ENCODE measurements around the gene NFYB. TPM values are rescaled to one million over a fixed set of nuclear protein-coding genes. Genes with fewer than 3 reads are reported as not detected.

NFYB gene
- total RNA-seq, 1 donor from 2014 or later, result 24.7 TPM

DNA sequence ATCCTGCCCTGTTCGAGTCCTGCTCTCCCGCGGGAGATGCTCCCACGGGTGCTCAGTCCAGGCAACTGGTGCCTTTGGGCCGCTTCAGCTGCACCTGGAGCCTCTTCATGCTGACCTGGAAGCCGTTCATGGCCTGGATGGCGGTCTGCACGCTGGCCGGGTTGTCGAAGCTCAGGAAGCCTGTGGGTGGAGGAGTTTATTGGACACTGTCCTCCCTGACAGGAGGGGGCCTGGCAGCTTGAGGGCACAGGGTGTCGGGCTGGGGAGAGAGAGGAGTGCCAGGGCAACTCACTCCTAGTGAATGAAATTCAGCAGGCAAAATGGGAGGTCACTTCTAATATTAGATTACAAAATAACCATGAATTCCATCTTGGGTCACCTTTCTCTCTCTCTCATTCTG lies 9.3 kb upstream of the NFYB start:
- TF ChIP-seq CTCF (IDR thresholded peaks at IDR 0.05), result no peak
- H3K27ac Mint-ChIP-seq (ENCODE audit: unreplicated experiment), result no peak overlapping the region
- no peaks in the 10 kb centered on the region for H3K4me1 Mint-ChIP-seq (ENCODE audit: low read depth)
- no peaks in the 10 kb centered on the region for H3K9me3 Mint-ChIP-seq (ENCODE audit: low read depth)
- H3K27me3 Mint-ChIP-seq (ENCODE audit: low read depth), result peaks cover 2% of the 10 kb centered on the region
- no peak for DNase-seq (ENCODE audit: low spot score)
- no peak overlapping the region for H3K4me3 Mint-ChIP-seq (ENCODE audit: unreplicated experiment)
- H3K36me3 Mint-ChIP-seq (ENCODE audit: low read depth), result no peaks in the 10 kb centered on the region

DNA sequence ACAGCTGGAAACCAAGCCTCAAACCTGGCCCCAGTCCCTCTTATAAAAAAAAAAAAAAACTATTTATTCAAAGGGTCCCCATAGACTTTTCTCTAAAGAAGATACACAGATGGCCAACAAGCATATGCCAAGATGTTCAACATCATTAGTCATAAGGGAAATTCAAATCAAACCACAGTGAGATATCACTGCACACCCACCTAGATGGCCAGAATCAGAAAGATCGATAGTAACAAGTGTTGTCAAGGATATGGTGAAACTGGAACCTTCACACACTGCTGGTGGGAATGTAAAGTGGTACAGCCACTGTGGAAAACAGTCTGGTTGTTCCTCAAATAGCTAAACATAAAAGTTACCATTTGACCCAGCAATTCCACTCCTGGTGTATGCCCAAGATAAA lies 5.9 kb upstream of the NFYB start:
- Mint-ChIP-seq H3K4me1 (ENCODE audit: low read depth) (peaks cover 2% of the 10 kb centered on the region), H3K4me3 (ENCODE audit: unreplicated experiment) (no peak overlapping the region), H3K27me3 (ENCODE audit: low read depth) (no peaks in the 10 kb centered on the region), H3K27ac (ENCODE audit: unreplicated experiment) (no peak overlapping the region), H3K9me3 (ENCODE audit: low read depth) (no peaks in the 10 kb centered on the region), H3K36me3 (ENCODE audit: low read depth) (no peaks in the 10 kb centered on the region)
- no peak for DNase-seq (ENCODE audit: low spot score)
- no peak for TF ChIP-seq CTCF (IDR thresholded peaks at IDR 0.05)

DNA sequence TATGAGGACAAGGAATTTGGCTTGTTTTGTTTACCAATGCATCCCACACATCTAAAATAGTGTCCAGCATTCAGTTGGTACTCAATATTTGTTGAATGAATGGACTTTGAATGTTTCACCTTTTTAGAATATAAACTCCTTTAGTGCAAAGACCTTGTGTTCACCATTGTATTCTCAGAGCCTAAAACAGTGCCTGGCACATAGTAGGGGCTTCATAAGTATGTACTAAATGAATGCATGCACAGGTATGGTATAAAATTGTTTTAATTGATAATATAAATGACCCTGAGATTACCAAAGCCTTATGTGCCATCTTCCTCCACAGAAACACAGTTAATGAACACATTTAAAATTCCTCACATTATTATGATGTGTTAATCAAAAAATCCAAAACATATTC lies 5.0 kb upstream of the NFYB start:
- H3K9me3 Mint-ChIP-seq (ENCODE audit: low read depth), result no peaks in the 10 kb centered on the region
- H3K36me3 Mint-ChIP-seq (ENCODE audit: low read depth), result no peaks in the 10 kb centered on the region
- no peak for TF ChIP-seq CTCF (IDR thresholded peaks at IDR 0.05)
- no peak for DNase-seq (ENCODE audit: low spot score)
- no peak overlapping the region for H3K4me3 Mint-ChIP-seq (ENCODE audit: unreplicated experiment)
- H3K27me3 Mint-ChIP-seq (ENCODE audit: low read depth), result no peaks in the 10 kb centered on the region
- H3K27ac Mint-ChIP-seq (ENCODE audit: unreplicated experiment), result no peak overlapping the region
- peaks cover 7% of the 10 kb centered on the region for H3K4me1 Mint-ChIP-seq (ENCODE audit: low read depth)

DNA sequence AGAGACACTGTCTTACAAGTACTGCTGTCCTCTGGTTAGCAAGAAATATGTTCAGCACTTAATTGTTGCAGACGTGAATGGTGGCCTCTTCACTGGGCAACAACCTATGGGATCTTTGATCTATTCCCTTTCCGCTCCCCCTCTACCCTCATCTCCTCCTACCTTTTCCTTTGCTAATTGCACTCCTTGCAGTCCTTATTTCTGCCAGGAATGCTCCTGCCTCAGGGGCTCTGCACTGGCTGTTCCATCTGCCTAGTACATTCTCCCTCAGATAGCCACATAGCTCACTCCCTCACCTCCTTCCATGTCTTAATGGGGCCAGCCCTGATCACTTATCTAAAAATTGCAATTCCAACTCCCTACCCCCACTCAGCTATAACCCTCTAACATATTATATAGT lies 4.5 kb upstream of the NFYB start:
- Mint-ChIP-seq H3K9me3 (ENCODE audit: low read depth) (no peaks in the 10 kb centered on the region), H3K27ac (ENCODE audit: unreplicated experiment) (no peak overlapping the region), H3K36me3 (ENCODE audit: low read depth) (no peaks in the 10 kb centered on the region), H3K4me1 (ENCODE audit: low read depth) (peaks cover 7% of the 10 kb centered on the region), H3K4me3 (ENCODE audit: unreplicated experiment) (no peak overlapping the region), H3K27me3 (ENCODE audit: low read depth) (no peaks in the 10 kb centered on the region)
- no peak for TF ChIP-seq CTCF (IDR thresholded peaks at IDR 0.05)
- no peak for DNase-seq (ENCODE audit: low spot score)

GRCh38 chr12:104138797-104139152 lies 765 bp upstream of the NFYB start:
- TF ChIP-seq CTCF (IDR thresholded peaks at IDR 0.05), result no peak
- H3K27ac Mint-ChIP-seq (ENCODE audit: unreplicated experiment), result peak overlapping the region; percentile 71
- DNase-seq (ENCODE audit: low spot score), result no peak
- no peaks in the 10 kb centered on the region for H3K27me3 Mint-ChIP-seq (ENCODE audit: low read depth)
- H3K9me3 Mint-ChIP-seq (ENCODE audit: low read depth), result no peaks in the 10 kb centered on the region
- H3K36me3 Mint-ChIP-seq (ENCODE audit: low read depth), result no peaks in the 10 kb centered on the region
- H3K4me1 Mint-ChIP-seq (ENCODE audit: low read depth), result peaks cover 24% of the 10 kb centered on the region
- H3K4me3 Mint-ChIP-seq (ENCODE audit: unreplicated experiment), result peak overlapping the region; percentile 61

All from chondrocyte (in vitro differentiated cells).